HepG2 (cell line): ENCODE measurements around the gene BMERB1. TPM values are rescaled to one million over a fixed set of nuclear protein-coding genes. Genes with fewer than 3 reads are reported as not detected.
A peak's percentile ranks its signal among the peaks of the same experiment; 100 is the strongest.

Source experiments
- CAMTA2 ChIP-seq: sonication (generic); formaldehyde crosslinking; IDR thresholded peaks from 2 replicates; pipeline ENCODE4 v1.4.0; 2020; ENCODE audit warnings: mild to moderate bottlenecking, missing genetic modification reagents, borderline replicate concordance
- CENPX ChIP-seq: sonication (generic); formaldehyde crosslinking; IDR thresholded peaks from 2 replicates; pipeline ENCODE4 v1.9.0; 2021; ENCODE audit warnings: mild to moderate bottlenecking, missing genetic modification reagents, moderate library complexity
- CERS6 ChIP-seq: sonication (generic); formaldehyde crosslinking; IDR thresholded peaks from 2 replicates; pipeline ENCODE4 v1.5.0; 2020; ENCODE audit warnings: missing genetic modification reagents
- FOXK2 ChIP-seq: fragments of 450-650 bp; IDR thresholded peaks from 2 replicates; pipeline ENCODE4 v1.6.1; 2016
- FOXO1 ChIP-seq: sonication (generic); formaldehyde crosslinking; IDR thresholded peaks from 2 replicates; pipeline ENCODE4 v1.4.0; 2020; ENCODE audit warnings: missing genetic modification reagents
- GMEB2 ChIP-seq: IDR thresholded peaks from 2 replicates; pipeline ENCODE4 v1.6.1; 2016; ENCODE audit warnings: missing biosample characterization, missing genetic modification reagents, low read depth
- KAT7 ChIP-seq: IDR thresholded peaks from 2 replicates; pipeline ENCODE4 v1.6.1; 2018; ENCODE audit warnings: borderline replicate concordance, missing compliant biosample characterization
- KLF12 ChIP-seq: sonication (generic); formaldehyde crosslinking; IDR thresholded peaks from 2 replicates; pipeline ENCODE4 v1.4.0; 2020; ENCODE audit warnings: missing genetic modification reagents, borderline replicate concordance
- MTF1 ChIP-seq: sonication (generic); formaldehyde crosslinking; IDR thresholded peaks from 2 replicates; pipeline ENCODE4 v1.5.0; 2020; ENCODE audit warnings: missing genetic modification reagents
- NRL ChIP-seq: sonication (generic); formaldehyde crosslinking; IDR thresholded peaks from 2 replicates; pipeline ENCODE4 v1.5.0; 2020; ENCODE audit warnings: missing genetic modification reagents, mild to moderate bottlenecking, moderate library complexity, borderline replicate concordance
- SALL1 ChIP-seq: sonication (generic); formaldehyde crosslinking; IDR thresholded peaks from 2 replicates; pipeline ENCODE4 v1.8.0; 2022; ENCODE audit warnings: mild to moderate bottlenecking, missing genetic modification reagents
- SETDB1 ChIP-seq: sonication (generic); formaldehyde crosslinking; IDR thresholded peaks from 2 replicates; pipeline ENCODE4 v1.5.1; 2020; ENCODE audit warnings: missing genetic modification reagents, mild to moderate bottlenecking, borderline replicate concordance
- SNAI1 ChIP-seq: sonication (generic); formaldehyde crosslinking; IDR thresholded peaks from 2 replicates; pipeline ENCODE4 v1.5.0; 2020; ENCODE audit warnings: mild to moderate bottlenecking, missing genetic modification reagents, borderline replicate concordance
- XBP1 ChIP-seq: sonication (generic); formaldehyde crosslinking; IDR thresholded peaks from 2 replicates; pipeline ENCODE4 v1.5.0; 2020; ENCODE audit warnings: missing genetic modification reagents
- ZFP36L2 ChIP-seq: sonication (generic); formaldehyde crosslinking; IDR thresholded peaks from 2 replicates; pipeline ENCODE4 v1.4.0; 2020; ENCODE audit warnings: missing genetic modification reagents
- ZFP90 ChIP-seq: sonication (generic); formaldehyde crosslinking; IDR thresholded peaks from 2 replicates; pipeline ENCODE4 v1.8.0; 2022; ENCODE audit warnings: missing genetic modification reagents, mild to moderate bottlenecking, inconsistent platforms, borderline replicate concordance
- ZNF235 ChIP-seq: sonication (generic); formaldehyde crosslinking; IDR thresholded peaks from 2 replicates; pipeline ENCODE4 v1.8.1; 2023; ENCODE audit warnings: mild to moderate bottlenecking, missing genetic modification reagents, borderline replicate concordance
- ZNF253 ChIP-seq: sonication (generic); formaldehyde crosslinking; IDR thresholded peaks from 2 replicates; pipeline ENCODE4 v1.8.0; 2022; ENCODE audit warnings: mild to moderate bottlenecking, missing genetic modification reagents, borderline replicate concordance
- ZNF605 ChIP-seq: sonication (generic); formaldehyde crosslinking; IDR thresholded peaks from 2 replicates; pipeline ENCODE4 v1.8.0; 2022; ENCODE audit warnings: mild to moderate bottlenecking, missing genetic modification reagents
- ZNF672 ChIP-seq: sonication (generic); formaldehyde crosslinking; IDR thresholded peaks from 2 replicates; pipeline ENCODE4 v1.8.1; 2022; ENCODE audit warnings: missing genetic modification reagents
- ZNF792 ChIP-seq: IDR thresholded peaks from 2 replicates; pipeline ENCODE4 v1.6.1; 2016
- polyA plus RNA-seq, 8 experiments: library from polyadenylated mRNA; depleted of rRNA in 3 of 8; stranded (reverse) in 7 of 8; unstranded in 1 of 8; fragments of >200 nt; fragmentation: Illumina TruSeq in 4 of 8; extraction: Trizol in 4 of 8; gene quantifications; 2 replicates each; pipeline versions ENCODE4 v1.2.1 to v1.2.3, GENCODE V29; 2011 to 2016; ENCODE audit warnings: low read depth in 4 of 8, missing spikeins in 1 of 8, mixed read lengths in 1 of 8; ENCODE audit not compliant: insufficient read depth in 1 of 8
- total RNA-seq, 5 experiments: library from RNA; depleted of rRNA; stranded (reverse); fragments of >200 nt; fragmentation: Illumina TruSeq; extraction: Trizol; gene quantifications; 2 replicates each; pipeline ENCODE4 v1.2.3, GENCODE V29; 2016; ENCODE audit warnings: low read depth in 1 of 5
- TF ChIP-seq, protein P1 (sequence below): IDR thresholded peaks from 2 replicates; pipeline ENCODE4 v1.6.1; 2016
- TF ChIP-seq, protein P2 (sequence below): sonication (generic); formaldehyde crosslinking; IDR thresholded peaks from 2 replicates; pipeline ENCODE4 v1.4.0; 2020; ENCODE audit warnings: missing genetic modification reagents
- TF ChIP-seq, protein P3 (sequence below): sonication (generic); formaldehyde crosslinking; IDR thresholded peaks from 2 replicates; pipeline ENCODE4 v1.4.0; 2020; ENCODE audit warnings: mild to moderate bottlenecking, missing genetic modification reagents

The BMERB1 gene
- total and polyA plus RNA-seq, 2 of the 13 experiments (the other 11 are each of a cell fraction or from before 2014, with no cell fraction given), result 1.4 TPM

GRCh38 chr16:15572329-15573001, 138.1 kb downstream of the BMERB1 start (continued):
- TF ChIP-seq, protein P1, sequence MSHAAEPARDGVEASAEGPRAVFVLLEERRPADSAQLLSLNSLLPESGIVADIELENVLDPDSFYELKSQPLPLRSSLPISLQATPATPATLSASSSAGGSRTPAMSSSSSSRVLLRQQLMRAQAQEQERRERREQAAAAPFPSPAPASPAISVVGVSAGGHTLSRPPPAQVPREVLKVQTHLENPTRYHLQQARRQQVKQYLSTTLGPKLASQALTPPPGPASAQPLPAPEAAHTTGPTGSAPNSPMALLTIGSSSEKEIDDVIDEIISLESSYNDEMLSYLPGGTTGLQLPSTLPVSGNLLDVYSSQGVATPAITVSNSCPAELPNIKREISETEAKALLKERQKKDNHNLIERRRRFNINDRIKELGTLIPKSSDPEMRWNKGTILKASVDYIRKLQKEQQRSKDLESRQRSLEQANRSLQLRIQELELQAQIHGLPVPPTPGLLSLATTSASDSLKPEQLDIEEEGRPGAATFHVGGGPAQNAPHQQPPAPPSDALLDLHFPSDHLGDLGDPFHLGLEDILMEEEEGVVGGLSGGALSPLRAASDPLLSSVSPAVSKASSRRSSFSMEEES (CRISPR knock-in tag), result no peak
- TF ChIP-seq ZFP90 (CRISPR knock-in tag) (no peak), SNAI1 (no peak), SALL1 (CRISPR knock-in tag) (peak; percentile 46; the same call in 1 of the 2 replicates), FOXK2 (no peak), CENPX (CRISPR knock-in tag) (no peak), CAMTA2 (CRISPR knock-in tag) (no peak), KLF12 (no peak), CERS6 (CRISPR knock-in tag) (no peak), ZNF253 (CRISPR knock-in tag) (no peak), XBP1 (no peak), MTF1 (CRISPR knock-in tag) (no peak), ZNF672 (CRISPR knock-in tag) (no peak), FOXO1 (no peak), ZFP36L2 (no peak), SETDB1 (CRISPR knock-in tag) (no peak), ZNF605 (no peak), GMEB2 (0 out of 2 replicates have a peak, but pooled peaks have one; percentile 14), NRL (CRISPR knock-in tag) (no peak), KAT7 (CRISPR knock-in tag) (no peak), ZNF235 (CRISPR knock-in tag) (no peak), ZNF792 (no peak)
- TF ChIP-seq, protein P2, sequence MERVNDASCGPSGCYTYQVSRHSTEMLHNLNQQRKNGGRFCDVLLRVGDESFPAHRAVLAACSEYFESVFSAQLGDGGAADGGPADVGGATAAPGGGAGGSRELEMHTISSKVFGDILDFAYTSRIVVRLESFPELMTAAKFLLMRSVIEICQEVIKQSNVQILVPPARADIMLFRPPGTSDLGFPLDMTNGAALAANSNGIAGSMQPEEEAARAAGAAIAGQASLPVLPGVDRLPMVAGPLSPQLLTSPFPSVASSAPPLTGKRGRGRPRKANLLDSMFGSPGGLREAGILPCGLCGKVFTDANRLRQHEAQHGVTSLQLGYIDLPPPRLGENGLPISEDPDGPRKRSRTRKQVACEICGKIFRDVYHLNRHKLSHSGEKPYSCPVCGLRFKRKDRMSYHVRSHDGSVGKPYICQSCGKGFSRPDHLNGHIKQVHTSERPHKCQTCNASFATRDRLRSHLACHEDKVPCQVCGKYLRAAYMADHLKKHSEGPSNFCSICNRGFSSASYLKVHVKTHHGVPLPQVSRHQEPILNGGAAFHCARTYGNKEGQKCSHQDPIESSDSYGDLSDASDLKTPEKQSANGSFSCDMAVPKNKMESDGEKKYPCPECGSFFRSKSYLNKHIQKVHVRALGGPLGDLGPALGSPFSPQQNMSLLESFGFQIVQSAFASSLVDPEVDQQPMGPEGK (CRISPR knock-in tag), result peak; percentile 53
- TF ChIP-seq, protein P3, sequence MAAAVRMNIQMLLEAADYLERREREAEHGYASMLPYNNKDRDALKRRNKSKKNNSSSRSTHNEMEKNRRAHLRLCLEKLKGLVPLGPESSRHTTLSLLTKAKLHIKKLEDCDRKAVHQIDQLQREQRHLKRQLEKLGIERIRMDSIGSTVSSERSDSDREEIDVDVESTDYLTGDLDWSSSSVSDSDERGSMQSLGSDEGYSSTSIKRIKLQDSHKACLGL (CRISPR knock-in tag), result no peak
